Stimulated activated CD4-positive, alpha-beta T cell treated with anti-CD3 and anti-CD28 coated beads, Interleukin-2, amount 100 ng/mL, for 24 hours (primary cell): Measurements from ENCODE around the gene TRIM29.
"Not testable (repeated sequence)": the region's sequence is repeated elsewhere in the genome, so short reads cannot be mapped to it uniquely, and the experiment has no call there.

Experiments
- DNase-seq, 2 donors: peaks; one replicate each; pipeline ENCODE4 v3.0.0-alpha.2; 2020

TRIM29 gene

GRCh38 chr11:120137611-120138521, at the start of gene TRIM29:
Gene TRIM29, minus strand, starts transcription at chr11:120138113. Its CDS starts 82 bp downstream, at chr11:120138031.
- DNase-seq: no peak

GRCh38 chr11:120186774-120187591, 49.1 kb upstream of the TRIM29 start:
- DNase-seq: no peak

GRCh38 chr11:120186456-120186773, 48.5 kb upstream of the TRIM29 start:
- DNase-seq: no peak

GRCh38 chr11:120185706-120186455, 48.0 kb upstream of the TRIM29 start:
- no peak for DNase-seq

GRCh38 chr11:120184946-120185705, 47.2 kb upstream of the TRIM29 start:
- no peak for DNase-seq

- no peak for DNase-seq
Observed at GRCh38 chr11:120184371-120184945, 46.5 kb upstream of the TRIM29 start.

GRCh38 chr11:120183701-120184141, 45.8 kb upstream of the TRIM29 start:
- DNase-seq: no peak

GRCh38 chr11:120182790-120183491, 45.0 kb upstream of the TRIM29 start:
- DNase-seq: peak in 1 of 2 donors; percentile 12

- DNase-seq: peak in 1 of 2 donors; percentile 13
Observed at GRCh38 chr11:120182372-120182771, 44.5 kb upstream of the TRIM29 start.

GRCh38 chr11:120181376-120181975, 43.6 kb upstream of the TRIM29 start:
- DNase-seq: peak in 1 of 2 donors; percentile 6

GRCh38 chr11:120180551-120181232, 42.8 kb upstream of the TRIM29 start:
- DNase-seq: peak in 1 of 2 donors; percentile 15

- DNase-seq: not testable (repeated sequence)
Observed at GRCh38 chr11:120180063-120180462, 42.1 kb upstream of the TRIM29 start.

GRCh38 chr11:120179057-120179672, 41.3 kb upstream of the TRIM29 start:
- DNase-seq: no peak

GRCh38 chr11:120178561-120179056, 40.7 kb upstream of the TRIM29 start:
- DNase-seq: no peak

GRCh38 chr11:120174866-120175265, 37.0 kb upstream of the TRIM29 start:
- DNase-seq: no peak

GRCh38 chr11:120173807-120174206, 35.9 kb upstream of the TRIM29 start:
- DNase-seq: no peak

- no peak for DNase-seq
Observed at GRCh38 chr11:120173019-120173705, 35.2 kb upstream of the TRIM29 start.

- peak; percentile 52 to 54 for DNase-seq
Observed at GRCh38 chr11:120172054-120172911, 34.4 kb upstream of the TRIM29 start.
